ENCODE measurements around the gene MED16.

DNA sequence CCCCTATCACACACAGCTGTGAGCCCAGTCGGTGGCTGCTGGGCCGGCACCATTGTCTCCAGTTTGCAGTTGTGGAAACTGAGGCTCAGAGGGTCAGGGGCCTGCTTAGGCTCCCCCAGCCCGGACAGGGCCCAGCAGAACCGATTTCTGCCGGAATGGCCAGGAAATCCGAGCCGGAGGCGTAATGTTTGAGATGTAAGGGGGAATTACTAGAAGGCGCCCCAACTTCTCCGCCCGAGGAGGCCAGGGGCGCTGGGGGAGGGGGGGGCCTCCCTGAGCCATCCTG is 25.1 kb upstream of the MED16 start:
- TF ChIP-seq, protein P1, sequence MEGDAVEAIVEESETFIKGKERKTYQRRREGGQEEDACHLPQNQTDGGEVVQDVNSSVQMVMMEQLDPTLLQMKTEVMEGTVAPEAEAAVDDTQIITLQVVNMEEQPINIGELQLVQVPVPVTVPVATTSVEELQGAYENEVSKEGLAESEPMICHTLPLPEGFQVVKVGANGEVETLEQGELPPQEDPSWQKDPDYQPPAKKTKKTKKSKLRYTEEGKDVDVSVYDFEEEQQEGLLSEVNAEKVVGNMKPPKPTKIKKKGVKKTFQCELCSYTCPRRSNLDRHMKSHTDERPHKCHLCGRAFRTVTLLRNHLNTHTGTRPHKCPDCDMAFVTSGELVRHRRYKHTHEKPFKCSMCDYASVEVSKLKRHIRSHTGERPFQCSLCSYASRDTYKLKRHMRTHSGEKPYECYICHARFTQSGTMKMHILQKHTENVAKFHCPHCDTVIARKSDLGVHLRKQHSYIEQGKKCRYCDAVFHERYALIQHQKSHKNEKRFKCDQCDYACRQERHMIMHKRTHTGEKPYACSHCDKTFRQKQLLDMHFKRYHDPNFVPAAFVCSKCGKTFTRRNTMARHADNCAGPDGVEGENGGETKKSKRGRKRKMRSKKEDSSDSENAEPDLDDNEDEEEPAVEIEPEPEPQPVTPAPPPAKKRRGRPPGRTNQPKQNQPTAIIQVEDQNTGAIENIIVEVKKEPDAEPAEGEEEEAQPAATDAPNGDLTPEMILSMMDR (IDR thresholded peaks at IDR 0.05), result no peak
- TF ChIP-seq POLR2AphosphoS5 (IDR thresholded peaks at IDR 0.05) (no peak), POLR2A (IDR thresholded peaks at IDR 0.05; ENCODE audit: low read depth) (no peak), EP300 (IDR thresholded peaks at IDR 0.05) (no peak)
